Measurements from ENCODE around the gene ABCC4.

The ABCC4 gene

DNA sequence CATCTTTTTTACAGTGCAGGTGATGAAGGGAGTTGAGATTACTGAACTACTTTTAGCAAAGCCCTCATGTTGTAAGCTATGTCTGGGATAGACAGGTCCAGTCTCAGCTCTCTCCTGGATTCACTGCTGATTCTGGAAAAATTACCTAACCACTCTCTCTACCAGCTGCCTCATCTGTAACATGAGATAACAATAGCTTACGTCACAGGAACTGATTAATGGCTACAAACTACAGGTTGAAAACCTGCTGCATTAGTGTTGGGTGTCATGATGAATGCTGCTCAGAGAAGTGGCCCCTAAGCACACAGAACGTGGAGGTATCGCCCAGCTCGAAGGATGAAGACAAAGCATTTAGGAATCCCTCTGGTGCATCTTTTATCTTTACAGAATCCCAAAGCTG, 277.8 kb downstream of the ABCC4 start:
- H3K9ac ChIP-seq (ENCODE audit: low read length): no peak overlapping the region
- no peaks in the 10 kb centered on the region for H3K4me1 ChIP-seq (ENCODE audit: insufficient read depth, low read length)
- H3K36me3 ChIP-seq (ENCODE audit: insufficient read depth, low read length): no peaks in the 10 kb centered on the region
- no peak overlapping the region for H3K27ac ChIP-seq (ENCODE audit: low read depth, low read length)
- H3K4me3 ChIP-seq (ENCODE audit: low read depth in 1 of 2, low read length in 2 of 2): no peak overlapping the region
- no peaks in the 10 kb centered on the region for H3K9me3 ChIP-seq (ENCODE audit: low read length)
- H3K27me3 ChIP-seq (ENCODE audit: control insufficient read depth in 1 of 2, insufficient read depth in 2 of 2, low read length in 2 of 2): no peaks in the 10 kb centered on the region

GRCh38 chr13:95020298-95020987, 280.8 kb downstream of the ABCC4 start:
- H3K4me1 ChIP-seq (ENCODE audit: insufficient read depth, low read length): no peaks in the 10 kb centered on the region
- no peaks in the 10 kb centered on the region for H3K36me3 ChIP-seq (ENCODE audit: insufficient read depth, low read length)
- no peak overlapping the region for H3K27ac ChIP-seq (ENCODE audit: low read depth, low read length)
- H3K9ac ChIP-seq (ENCODE audit: low read length): no peak overlapping the region
- H3K4me3 ChIP-seq (ENCODE audit: low read depth in 1 of 2, low read length in 2 of 2): no peak overlapping the region
- no peaks in the 10 kb centered on the region for H3K9me3 ChIP-seq (ENCODE audit: low read length)
- no peaks in the 10 kb centered on the region for H3K27me3 ChIP-seq (ENCODE audit: control insufficient read depth in 1 of 2, insufficient read depth in 2 of 2, low read length in 2 of 2)

- Histone ChIP-seq H3K27ac (ENCODE audit: low read depth, low read length) (no peak overlapping the region), H3K9me3 (ENCODE audit: low read length) (no peaks in the 10 kb centered on the region), H3K9ac (ENCODE audit: low read length) (no peak overlapping the region), H3K36me3 (ENCODE audit: insufficient read depth, low read length) (no peaks in the 10 kb centered on the region), H3K4me1 (ENCODE audit: insufficient read depth, low read length) (no peaks in the 10 kb centered on the region), H3K27me3 (ENCODE audit: control insufficient read depth in 1 of 2, insufficient read depth in 2 of 2, low read length in 2 of 2) (no peaks in the 10 kb centered on the region), H3K4me3 (ENCODE audit: low read depth in 1 of 2, low read length in 2 of 2) (no peak overlapping the region)
Observed at GRCh38 chr13:95019886-95020285, 281.4 kb downstream of the ABCC4 start.

DNA sequence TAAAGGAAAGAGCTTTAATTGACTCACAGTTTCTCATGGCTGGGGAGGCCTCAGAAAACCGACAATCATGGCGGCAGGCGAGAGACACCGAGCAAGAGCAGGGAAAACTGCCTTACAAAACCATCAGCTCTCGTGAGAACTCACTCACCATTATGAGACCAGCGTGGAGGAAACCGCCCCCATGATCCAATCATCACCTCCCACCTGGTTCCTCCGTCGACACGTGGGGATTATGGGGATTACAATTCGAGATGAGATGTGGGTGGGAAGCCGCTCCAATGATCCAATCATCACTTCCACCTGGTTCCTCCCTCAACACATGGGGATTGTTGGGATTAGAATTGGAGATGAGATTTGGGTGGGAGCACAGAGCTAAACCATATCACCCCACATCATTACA, 293.9 kb downstream of the ABCC4 start:
- Histone ChIP-seq H3K27ac (ENCODE audit: low read depth, low read length) (no peak overlapping the region), H3K9ac (ENCODE audit: low read length) (no peak overlapping the region), H3K9me3 (ENCODE audit: low read length) (no peaks in the 10 kb centered on the region), H3K4me3 (ENCODE audit: low read depth in 1 of 2, low read length in 2 of 2) (no peak overlapping the region), H3K27me3 (ENCODE audit: control insufficient read depth in 1 of 2, insufficient read depth in 2 of 2, low read length in 2 of 2) (peaks cover 0 to 9% of the 10 kb centered on the region in 2 donors), H3K4me1 (ENCODE audit: insufficient read depth, low read length) (no peaks in the 10 kb centered on the region), H3K36me3 (ENCODE audit: insufficient read depth, low read length) (no peaks in the 10 kb centered on the region)

GRCh38 chr13:95005300-95005699, 296.0 kb downstream of the ABCC4 start:
- no peaks in the 10 kb centered on the region for H3K36me3 ChIP-seq (ENCODE audit: insufficient read depth, low read length)
- no peaks in the 10 kb centered on the region for H3K9me3 ChIP-seq (ENCODE audit: low read length)
- peaks cover 0 to 9% of the 10 kb centered on the region in 2 donors for H3K27me3 ChIP-seq (ENCODE audit: control insufficient read depth in 1 of 2, insufficient read depth in 2 of 2, low read length in 2 of 2)
- no peak overlapping the region for H3K4me3 ChIP-seq (ENCODE audit: low read depth in 1 of 2, low read length in 2 of 2)
- H3K27ac ChIP-seq (ENCODE audit: low read depth, low read length): no peak overlapping the region
- H3K4me1 ChIP-seq (ENCODE audit: insufficient read depth, low read length): no peaks in the 10 kb centered on the region
- no peak overlapping the region for H3K9ac ChIP-seq (ENCODE audit: low read length)

DNA sequence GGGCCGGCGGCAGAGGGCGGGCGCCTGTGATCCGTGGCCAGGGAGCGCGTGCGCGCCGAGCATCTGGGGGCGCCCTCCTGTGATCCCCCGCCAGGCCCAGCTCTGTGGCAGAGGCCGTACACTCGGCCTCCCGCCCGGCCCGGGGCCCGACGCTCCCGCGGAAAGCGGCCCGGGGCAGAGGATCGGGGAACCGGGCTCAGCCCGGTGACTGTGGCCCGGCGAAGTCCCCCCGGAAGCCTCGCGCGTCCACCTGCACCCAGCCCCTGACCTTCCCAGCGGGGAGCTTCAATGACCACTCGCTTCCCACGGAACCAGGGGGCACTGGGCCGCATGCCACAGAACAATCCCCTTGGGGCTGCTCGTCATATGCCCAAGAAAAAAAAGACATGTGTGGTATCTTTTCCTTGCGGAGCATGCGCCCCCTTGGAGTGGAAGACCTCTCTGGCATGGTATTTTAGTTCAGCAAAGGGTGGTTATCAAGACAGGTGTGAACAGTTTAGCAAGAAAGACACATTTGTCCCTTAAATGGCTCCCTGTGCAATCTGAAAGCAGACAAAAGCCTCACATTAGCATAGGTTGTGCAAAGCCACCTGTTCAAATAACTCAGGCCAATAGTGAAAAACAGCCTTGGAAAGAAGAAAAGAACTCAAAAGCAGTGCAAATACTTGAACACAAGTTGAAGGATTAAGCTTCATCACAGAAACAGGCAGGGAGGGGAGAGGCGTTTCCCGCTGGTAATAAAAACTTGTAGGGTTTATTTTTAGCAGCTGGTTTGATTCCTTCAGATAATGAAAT, 298.0 kb downstream of the ABCC4 start:
- no peaks in the 10 kb centered on the region for H3K36me3 ChIP-seq (ENCODE audit: insufficient read depth, low read length)
- H3K27ac ChIP-seq (ENCODE audit: low read depth, low read length): no peak overlapping the region
- H3K9ac ChIP-seq (ENCODE audit: low read length): no peak overlapping the region
- peaks cover 0 to 9% of the 10 kb centered on the region in 2 donors for H3K27me3 ChIP-seq (ENCODE audit: control insufficient read depth in 1 of 2, insufficient read depth in 2 of 2, low read length in 2 of 2)
- no peak overlapping the region for H3K4me3 ChIP-seq (ENCODE audit: low read depth in 1 of 2, low read length in 2 of 2)
- H3K4me1 ChIP-seq (ENCODE audit: insufficient read depth, low read length): no peaks in the 10 kb centered on the region
- H3K9me3 ChIP-seq (ENCODE audit: low read length): no peaks in the 10 kb centered on the region

DNA sequence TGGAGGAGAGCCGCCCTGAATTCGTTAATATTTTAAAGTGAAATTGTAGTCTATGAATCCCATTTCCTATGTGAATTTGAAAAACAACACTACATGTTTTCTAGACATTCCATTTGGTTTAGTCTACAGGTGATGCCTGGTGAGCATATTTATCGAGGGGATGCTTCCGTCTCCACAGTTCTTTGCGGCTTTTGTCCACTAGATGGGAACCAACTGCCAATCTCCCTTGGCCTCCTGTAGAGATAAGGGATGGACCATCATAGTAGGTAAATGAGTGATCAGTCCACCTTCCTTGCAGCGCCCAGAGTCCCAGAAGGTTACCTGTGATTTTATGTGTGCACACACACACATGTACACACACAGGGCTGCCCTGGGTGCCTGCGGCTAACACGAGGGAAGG, 299.1 kb downstream of the ABCC4 start:
- Histone ChIP-seq H3K4me3 (ENCODE audit: low read depth in 1 of 2, low read length in 2 of 2) (no peak overlapping the region), H3K9ac (ENCODE audit: low read length) (no peak overlapping the region), H3K36me3 (ENCODE audit: insufficient read depth, low read length) (no peaks in the 10 kb centered on the region), H3K9me3 (ENCODE audit: low read length) (no peaks in the 10 kb centered on the region), H3K4me1 (ENCODE audit: insufficient read depth, low read length) (no peaks in the 10 kb centered on the region), H3K27me3 (ENCODE audit: control insufficient read depth in 1 of 2, insufficient read depth in 2 of 2, low read length in 2 of 2) (peaks cover 0 to 9% of the 10 kb centered on the region in 2 donors), H3K27ac (ENCODE audit: low read depth, low read length) (no peak overlapping the region)

DNA sequence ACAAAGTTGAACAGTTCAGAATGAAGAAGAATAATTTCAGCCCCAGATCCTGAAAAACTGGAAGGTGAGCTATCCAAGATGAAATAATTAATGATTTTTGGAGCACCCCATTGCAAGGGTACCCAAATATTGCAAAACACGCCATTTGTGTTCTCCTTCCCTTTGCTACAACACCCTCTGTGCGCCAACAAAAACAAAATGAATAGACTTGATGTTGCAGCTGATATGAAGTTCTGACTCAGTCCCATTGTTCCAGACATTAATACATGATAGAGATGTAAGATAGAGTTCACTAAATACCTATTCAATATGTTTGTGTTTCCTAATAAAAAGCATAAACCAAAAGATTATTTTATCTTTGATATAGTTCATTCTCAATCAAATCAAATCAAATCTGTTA, 301.4 kb downstream of the ABCC4 start:
- no peaks in the 10 kb centered on the region for H3K4me1 ChIP-seq (ENCODE audit: insufficient read depth, low read length)
- H3K4me3 ChIP-seq (ENCODE audit: low read depth in 1 of 2, low read length in 2 of 2): no peak overlapping the region
- H3K9me3 ChIP-seq (ENCODE audit: low read length): no peaks in the 10 kb centered on the region
- H3K27me3 ChIP-seq (ENCODE audit: control insufficient read depth in 1 of 2, insufficient read depth in 2 of 2, low read length in 2 of 2): peaks cover 0 to 9% of the 10 kb centered on the region in 2 donors
- no peak overlapping the region for H3K27ac ChIP-seq (ENCODE audit: low read depth, low read length)
- no peaks in the 10 kb centered on the region for H3K36me3 ChIP-seq (ENCODE audit: insufficient read depth, low read length)
- no peak overlapping the region for H3K9ac ChIP-seq (ENCODE audit: low read length)

- Histone ChIP-seq H3K27me3 (ENCODE audit: control insufficient read depth in 1 of 2, insufficient read depth in 2 of 2, low read length in 2 of 2) (no peaks in the 10 kb centered on the region), H3K27ac (ENCODE audit: low read depth, low read length) (no peak overlapping the region), H3K4me1 (ENCODE audit: insufficient read depth, low read length) (no peaks in the 10 kb centered on the region), H3K9ac (ENCODE audit: low read length) (no peak overlapping the region), H3K36me3 (ENCODE audit: insufficient read depth, low read length) (no peaks in the 10 kb centered on the region), H3K9me3 (ENCODE audit: low read length) (no peaks in the 10 kb centered on the region), H3K4me3 (ENCODE audit: low read depth in 1 of 2, low read length in 2 of 2) (no peak overlapping the region)
Observed at GRCh38 chr13:94997126-94997525, 304.1 kb downstream of the ABCC4 start.

- Histone ChIP-seq H3K4me1 (ENCODE audit: insufficient read depth, low read length) (no peaks in the 10 kb centered on the region), H3K27ac (ENCODE audit: low read depth, low read length) (no peak overlapping the region), H3K4me3 (ENCODE audit: low read depth in 1 of 2, low read length in 2 of 2) (no peak overlapping the region), H3K9me3 (ENCODE audit: low read length) (no peaks in the 10 kb centered on the region), H3K9ac (ENCODE audit: low read length) (no peak overlapping the region), H3K27me3 (ENCODE audit: control insufficient read depth in 1 of 2, insufficient read depth in 2 of 2, low read length in 2 of 2) (no peaks in the 10 kb centered on the region), H3K36me3 (ENCODE audit: insufficient read depth, low read length) (no peaks in the 10 kb centered on the region)
Observed at GRCh38 chr13:94996445-94996844, 304.8 kb downstream of the ABCC4 start.

- Histone ChIP-seq H3K9me3 (ENCODE audit: low read length) (no peaks in the 10 kb centered on the region), H3K4me3 (ENCODE audit: low read depth in 1 of 2, low read length in 2 of 2) (no peak overlapping the region), H3K9ac (ENCODE audit: low read length) (no peak overlapping the region), H3K36me3 (ENCODE audit: insufficient read depth, low read length) (no peaks in the 10 kb centered on the region), H3K4me1 (ENCODE audit: insufficient read depth, low read length) (no peaks in the 10 kb centered on the region), H3K27me3 (ENCODE audit: control insufficient read depth in 1 of 2, insufficient read depth in 2 of 2, low read length in 2 of 2) (no peaks in the 10 kb centered on the region), H3K27ac (ENCODE audit: low read depth, low read length) (no peak overlapping the region)
Observed at GRCh38 chr13:94994506-94994905, 306.7 kb downstream of the ABCC4 start.

GRCh38 chr13:94993616-94994015, 307.6 kb downstream of the ABCC4 start:
- no peak overlapping the region for H3K4me3 ChIP-seq (ENCODE audit: low read depth in 1 of 2, low read length in 2 of 2)
- H3K9ac ChIP-seq (ENCODE audit: low read length): no peak overlapping the region

More at GRCh38 chr13:94993616-94994015, 307.6 kb downstream of the ABCC4 start:
- H3K27ac ChIP-seq (ENCODE audit: low read depth, low read length): no peak overlapping the region
- H3K36me3 ChIP-seq (ENCODE audit: insufficient read depth, low read length): no peaks in the 10 kb centered on the region
- H3K27me3 ChIP-seq (ENCODE audit: control insufficient read depth in 1 of 2, insufficient read depth in 2 of 2, low read length in 2 of 2): no peaks in the 10 kb centered on the region
- H3K4me1 ChIP-seq (ENCODE audit: insufficient read depth, low read length): no peaks in the 10 kb centered on the region
- no peaks in the 10 kb centered on the region for H3K9me3 ChIP-seq (ENCODE audit: low read length)

Data from muscle layer of colon (tissue), 2 donors.